HL-60 (cell line): ENCODE results near the gene GSX2.
"Not testable (repeated sequence)": the region's sequence is repeated elsewhere in the genome, so short reads cannot be mapped to it uniquely, and the experiment has no call there.

Experiments used
- DNase-seq, 2 experiments: peaks; one replicate each; pipeline ENCODE4 v3.0.0-alpha.2; 2010 to 2020; ENCODE audit warnings: low read depth in 1 of 2, low spot score in 1 of 2
- H3K27ac ChIP-seq: fragments of 250-450 bp; sonication (Bioruptor Pico); replicated peaks from 2 replicates; pipeline ENCODE4 v1.5.1; 2020; ENCODE audit warnings: mild to moderate bottlenecking, moderate library complexity
- H3K27me3 ChIP-seq: fragments of 250-450 bp; sonication (Bioruptor Pico); 2 replicates; pipeline ENCODE4 v1.5.1; 2021; ENCODE audit warnings: mild to moderate bottlenecking, moderate library complexity; ENCODE audit not compliant: insufficient read depth, poor library complexity, severe bottlenecking
- H3K4me3 ChIP-seq: replicated peaks from 2 replicates; pipeline ENCODE4 v1.5.1; 2011; ENCODE audit warnings: mild to moderate bottlenecking, control low read depth, low read length; ENCODE audit not compliant: insufficient read depth
- GABPA ChIP-seq: IDR thresholded peaks from 2 replicates; pipeline ENCODE4 v1.6.1; 2012; ENCODE audit warnings: low read depth
- POLR2AphosphoS5 ChIP-seq: IDR thresholded peaks from 2 replicates; pipeline ENCODE4 v1.6.1; 2012; ENCODE audit warnings: low read depth
- REST ChIP-seq: IDR thresholded peaks from 2 replicates; pipeline ENCODE4 v1.6.1; 2012; ENCODE audit warnings: low read depth; ENCODE audit not compliant: insufficient replicate concordance
- SPI1 ChIP-seq: IDR thresholded peaks from 2 replicates; pipeline ENCODE4 v1.6.1; 2012; ENCODE audit warnings: low read depth, mild to moderate bottlenecking, borderline replicate concordance
- TF ChIP-seq, protein P1 (sequence below): IDR thresholded peaks from one replicate; pipeline ENCODE4 v1.5.1; 2011; ENCODE audit warnings: low read length, control low read depth, inconsistent platforms; ENCODE audit not compliant: insufficient read depth

The GSX2 gene

GRCh38 chr4:54120518-54120917, 20.6 kb downstream of the GSX2 start:
- no peaks in the 10 kb centered on the region for H3K27me3 ChIP-seq
- H3K27ac ChIP-seq, result no peak overlapping the region
- no peak overlapping the region for H3K4me3 ChIP-seq
- no peak for TF ChIP-seq POLR2AphosphoS5
- no peak for TF ChIP-seq REST
- no peak for TF ChIP-seq GABPA
- no peak for TF ChIP-seq SPI1
- TF ChIP-seq, protein P1, sequence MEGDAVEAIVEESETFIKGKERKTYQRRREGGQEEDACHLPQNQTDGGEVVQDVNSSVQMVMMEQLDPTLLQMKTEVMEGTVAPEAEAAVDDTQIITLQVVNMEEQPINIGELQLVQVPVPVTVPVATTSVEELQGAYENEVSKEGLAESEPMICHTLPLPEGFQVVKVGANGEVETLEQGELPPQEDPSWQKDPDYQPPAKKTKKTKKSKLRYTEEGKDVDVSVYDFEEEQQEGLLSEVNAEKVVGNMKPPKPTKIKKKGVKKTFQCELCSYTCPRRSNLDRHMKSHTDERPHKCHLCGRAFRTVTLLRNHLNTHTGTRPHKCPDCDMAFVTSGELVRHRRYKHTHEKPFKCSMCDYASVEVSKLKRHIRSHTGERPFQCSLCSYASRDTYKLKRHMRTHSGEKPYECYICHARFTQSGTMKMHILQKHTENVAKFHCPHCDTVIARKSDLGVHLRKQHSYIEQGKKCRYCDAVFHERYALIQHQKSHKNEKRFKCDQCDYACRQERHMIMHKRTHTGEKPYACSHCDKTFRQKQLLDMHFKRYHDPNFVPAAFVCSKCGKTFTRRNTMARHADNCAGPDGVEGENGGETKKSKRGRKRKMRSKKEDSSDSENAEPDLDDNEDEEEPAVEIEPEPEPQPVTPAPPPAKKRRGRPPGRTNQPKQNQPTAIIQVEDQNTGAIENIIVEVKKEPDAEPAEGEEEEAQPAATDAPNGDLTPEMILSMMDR, result no peak
- DNase-seq, result no peak

GRCh38 chr4:54127660-54128059, 27.7 kb downstream of the GSX2 start:
- DNase-seq, result no peak
- H3K4me3 ChIP-seq, result no peak overlapping the region
- TF ChIP-seq POLR2AphosphoS5 (no peak), REST (no peak), GABPA (no peak), SPI1 (no peak)
- TF ChIP-seq, protein P1, result no peak
- no peaks in the 10 kb centered on the region for H3K27me3 ChIP-seq
- H3K27ac ChIP-seq, result no peak overlapping the region

GRCh38 chr4:54128694-54129093, 28.7 kb downstream of the GSX2 start:
- not testable (repeated sequence) for H3K27ac ChIP-seq, DNase-seq, H3K4me3 ChIP-seq, H3K27me3 ChIP-seq

DNA sequence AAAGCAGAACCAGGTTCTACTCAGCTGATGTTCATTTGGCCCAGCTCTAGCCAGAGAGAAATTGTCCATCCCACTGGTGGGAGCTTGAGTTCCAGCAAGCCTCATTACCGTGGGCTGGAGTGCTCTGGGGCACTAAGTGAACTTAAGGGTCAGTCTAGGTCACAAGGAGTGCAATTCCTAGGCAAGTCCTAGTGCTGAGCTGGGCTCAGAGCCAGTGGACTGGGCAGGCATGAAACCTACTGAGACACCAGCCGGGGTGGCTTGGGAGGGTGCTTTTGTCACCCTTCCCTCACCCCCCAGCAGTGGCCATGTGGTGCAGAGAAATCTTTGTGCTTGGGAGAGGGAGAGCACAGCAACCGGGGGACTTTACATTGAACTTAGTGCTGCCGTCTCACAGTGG, 39.4 kb downstream of the GSX2 start:
- H3K4me3 ChIP-seq, result no peak overlapping the region
- DNase-seq, result no peak
- TF ChIP-seq GABPA (no peak), POLR2AphosphoS5 (no peak), SPI1 (no peak), REST (no peak)
- TF ChIP-seq, protein P1, result no peak
- H3K27ac ChIP-seq, result no peak overlapping the region
- no peaks in the 10 kb centered on the region for H3K27me3 ChIP-seq
